Endothelial cell of umbilical vein (primary cell): ENCODE data around the gene NLN. TPM values are rescaled to one million over a fixed set of nuclear protein-coding genes. Genes with fewer than 3 reads are reported as not detected.

Experiments
- BruUV-seq: library from RNA; stranded (reverse); fragments of 400-500 nt; replicated peaks from 2 replicates; lab custom pipeline; 2021; lab: Mats Ljungman, UMichigan
- CTCF ChIA-PET: fragments of 300-600, 350-600 bp; sonication (Branson Sonifier 250); formaldehyde crosslinking; loops from one replicate; lab custom pipeline; 2021; ENCODE audit warnings: antibody characterized with exemption, inconsistent platforms; lab: Charles Lee
- POLR2A ChIA-PET: fragments of 300-600, 350-600 bp; sonication (Branson Sonifier 250); formaldehyde crosslinking; loops from one replicate; lab custom pipeline; 2021; ENCODE audit warnings: antibody characterized with exemption, inconsistent platforms; lab: Charles Lee
- DNase-seq: peaks from one replicate; pipeline ENCODE4 v3.0.0-alpha.2; 2011; ENCODE audit warnings: low read depth, low spot score
- FAIRE-seq: peaks from 2 replicates; lab custom pipeline; 2011; peaks lifted over from hg19 to GRCh38; lab: Jason Lieb, UNC
- H2AFZ ChIP-seq: 2 replicates; pipeline ENCODE4 v1.6.0; 2012; ENCODE audit warnings: low read depth, low read length, control low read depth, inconsistent platforms
- H3K27ac ChIP-seq: 2 replicates; pipeline ENCODE4 v1.5.1; 2011; ENCODE audit warnings: low read depth, mild to moderate bottlenecking, control low read depth, low read length, moderate library complexity; ENCODE audit not compliant: insufficient read depth
- H3K27me3 ChIP-seq, 2 experiments: 2 replicates each; pipeline versions ENCODE4 v1.6.0 to v1.6.1; 2011; ENCODE audit warnings: low read length in 2 of 2, mixed read lengths in 1 of 2; ENCODE audit not compliant: control insufficient read depth in 2 of 2, insufficient read depth in 2 of 2
- H3K36me3 ChIP-seq, 2 experiments: 2 replicates in 1 of 2; 3 replicates in 1 of 2; pipeline ENCODE4 v1.5.1; 2011; ENCODE audit warnings: low read length in 2 of 2, mild to moderate bottlenecking in 1 of 2, moderate library complexity in 1 of 2; ENCODE audit not compliant: control insufficient read depth in 2 of 2, insufficient read depth in 2 of 2; ENCODE audit errors: extremely low read depth in 1 of 2
- H3K4me1 ChIP-seq: 3 replicates; pipeline ENCODE4 v1.5.1; 2011; ENCODE audit warnings: mild to moderate bottlenecking, low read length; ENCODE audit not compliant: control insufficient read depth, insufficient read depth; ENCODE audit errors: extremely low read depth
- H3K4me2 ChIP-seq: 2 replicates; pipeline ENCODE4 v1.6.1; 2011; ENCODE audit warnings: low read length, control low read depth, mixed read lengths; ENCODE audit not compliant: insufficient read depth
- H3K4me3 ChIP-seq, 3 experiments: fragments of 200-600 bp in 1 of 3; sonication (generic), shearing (Covaris generic) in 1 of 3; replicated peaks in 1 of 3; 2 replicates each; pipeline ENCODE4 v1.5.1; 2011 to 2016; ENCODE audit warnings: control low read depth in 3 of 3, low read length in 3 of 3, mild to moderate bottlenecking in 2 of 3, inconsistent platforms in 1 of 3, low read depth in 1 of 3, moderate library complexity in 1 of 3; ENCODE audit not compliant: insufficient read depth in 1 of 3
- H3K79me2 ChIP-seq: 2 replicates; pipeline ENCODE4 v1.6.0; 2012; ENCODE audit warnings: low read length, inconsistent platforms; ENCODE audit not compliant: control insufficient read depth, insufficient read depth
- H3K9ac ChIP-seq: replicated peaks from 2 replicates; pipeline ENCODE3; 2011; ENCODE audit warnings: low read length, control low read depth; ENCODE audit not compliant: insufficient read depth; ENCODE audit errors: extremely low read depth
- H3K9me1 ChIP-seq: replicated peaks from 3 replicates; pipeline ENCODE4 v1.6.0; 2011; ENCODE audit warnings: mild to moderate bottlenecking, low read length; ENCODE audit not compliant: control insufficient read depth, insufficient read depth; ENCODE audit errors: extremely low read depth
- H3K9me3 ChIP-seq: replicated peaks from 2 replicates; pipeline ENCODE4 v1.5.1; 2012; ENCODE audit warnings: low read length, inconsistent platforms; ENCODE audit not compliant: control insufficient read depth, insufficient read depth
- H4K20me1 ChIP-seq: replicated peaks from 2 replicates; pipeline ENCODE3; 2011; ENCODE audit warnings: mild to moderate bottlenecking, low read length; ENCODE audit not compliant: control insufficient read depth, insufficient read depth; ENCODE audit errors: extremely low read depth
- CTCF ChIP-seq, 2 donors: IDR thresholded peaks; 1 replicate in 1 of 2; 2 replicates in 1 of 2; pipeline ENCODE4 v1.5.1; 2011; ENCODE audit warnings: low read length in 2 of 2, mild to moderate bottlenecking in 2 of 2, moderate library complexity in 2 of 2, control low read depth in 1 of 2, inconsistent platforms in 1 of 2, low read depth in 1 of 2; ENCODE audit not compliant: insufficient read depth in 1 of 2; ENCODE audit errors: extremely low read depth in 1 of 2
- FOS ChIP-seq: IDR thresholded peaks from 2 replicates; pipeline ENCODE4 v1.6.1; 2011; ENCODE audit warnings: mild to moderate bottlenecking, low read length, moderate library complexity, borderline replicate concordance; ENCODE audit not compliant: insufficient read depth
- GATA2 ChIP-seq: IDR thresholded peaks from 2 replicates; pipeline ENCODE4 v1.7.0; 2011; ENCODE audit warnings: low read depth, mild to moderate bottlenecking, moderate library complexity, mixed read lengths, low read length; ENCODE audit not compliant: insufficient read length, insufficient read depth
- POLR2AphosphoS5 ChIP-seq: IDR thresholded peaks from 2 replicates; pipeline ENCODE4 v1.6.1; 2012; ENCODE audit warnings: low read depth, mild to moderate bottlenecking, control low read depth, low read length, moderate library complexity; ENCODE audit not compliant: insufficient read depth
- dilution Hi-C: fragments of 300-500 bp; cut with MboI; formaldehyde crosslinking; loops from one replicate; pipeline ENCODE4 v1.15.0; 2019; ENCODE audit warnings: low sequenced_read_pairs; ENCODE audit not compliant: extremely low pct_ligation_motif_present
- intact Hi-C: fragments of 100-400 bp; cut with micrococcal nuclease; formaldehyde crosslinking; loops from one replicate; pipeline ENCODE4 v1.10.0; 2022
- polyA plus RNA-seq, 4 experiments: library from polyadenylated mRNA; depleted of rRNA in 3 of 4; stranded (reverse) in 3 of 4; unstranded in 1 of 4; fragments of >200 nt; gene quantifications; 2 replicates each; pipeline versions ENCODE4 v1.2.1 to v1.2.3, GENCODE V29; 2011 to 2012; ENCODE audit warnings: missing spikeins in 1 of 4
- total RNA-seq: library from RNA; stranded (reverse); gene quantifications from 2 replicates; pipeline ENCODE4 v1.2.3, GENCODE V29; 2021

Gene NLN
- total and polyA plus RNA-seq, 2 donors (not counting 3 experiments of a cell fraction or from before 2014, with no cell fraction given) = 14.2 to 63.3 TPM

GRCh38 chr5:65816729-65817128, 94.7 kb downstream of the NLN start:
- H3K9me1 ChIP-seq = no peaks in the 10 kb centered on the region
- H3K27me3 ChIP-seq = no peaks in the 10 kb centered on the region
- POLR2A ChIA-PET = no interaction called here
- H3K9ac ChIP-seq = no peak overlapping the region
- CTCF ChIA-PET = no interaction called here
- no peak overlapping the region for H3K4me2 ChIP-seq
- H3K4me3 ChIP-seq = no peak overlapping the region
- no peaks in the 10 kb centered on the region for H3K9me3 ChIP-seq
- no peak overlapping the region for H3K27ac ChIP-seq
- no peaks in the 10 kb centered on the region for H3K4me1 ChIP-seq
- H3K79me2 ChIP-seq = no peaks in the 10 kb centered on the region
- no peak for TF ChIP-seq GATA2
- no peak for TF ChIP-seq FOS
- peaks cover 0 to 6% of the 10 kb centered on the region in 2 experiments for H3K36me3 ChIP-seq
- dilution Hi-C loops (no loop called here), intact Hi-C loops (no loop called here)
- FAIRE-seq (no peak), DNase-seq (no peak)
- no TSS peak for BruUV-seq
- no peak overlapping the region for H2AFZ ChIP-seq
- H4K20me1 ChIP-seq = no peaks in the 10 kb centered on the region

GRCh38 chr5:65817931-65818330, 95.9 kb downstream of the NLN start:
- Histone ChIP-seq H3K4me2 (no peak overlapping the region), H3K9me1 (no peaks in the 10 kb centered on the region), H3K4me1 (no peaks in the 10 kb centered on the region), H2AFZ (no peak overlapping the region), H3K27me3 (no peaks in the 10 kb centered on the region), H3K27ac (no peak overlapping the region), H3K4me3 (no peak overlapping the region), H3K9me3 (no peaks in the 10 kb centered on the region), H4K20me1 (no peaks in the 10 kb centered on the region), H3K36me3 (peaks cover 0 to 3% of the 10 kb centered on the region in 2 experiments), H3K9ac (no peak overlapping the region), H3K79me2 (no peaks in the 10 kb centered on the region)
- CTCF ChIA-PET = interaction anchor here (1.1 kb wide), 1 partner anchor 8 kb away, joined by 3 read pairs; no protein-coding TSS in a partner anchor
- DNase-seq = no peak
- POLR2A ChIA-PET = no interaction called here
- BruUV-seq = no TSS peak
- no peak for FAIRE-seq
- dilution Hi-C loops (no loop called here), intact Hi-C loops (no loop called here)
- TF ChIP-seq CTCF (IDR thresholded peaks at IDR 0.05; ENCODE audit: extremely low read depth in 1 of 2, insufficient read depth in 1 of 2, low read depth in 1 of 2, low read length in 2 of 2) (no peak), POLR2AphosphoS5 (no peak)
